Thymus (tissue), 14 donors: Measurements from ENCODE around the gene SYNJ2. TPM values are rescaled to one million over a fixed set of nuclear protein-coding genes. Genes with fewer than 3 reads are reported as not detected.
"Not testable (repeated sequence)": the region's sequence is repeated elsewhere in the genome, so short reads cannot be mapped to it uniquely, and the experiment has no call there.

ENCODE experiments used
- DNase-seq, 9 donors: peaks; one replicate each; pipeline ENCODE4 v3.0.0-alpha.2; 2013; ENCODE audit warnings: low spot score in 9 of 9, low read depth in 6 of 9, missing footprints in 1 of 9
- H3K27ac ChIP-seq, 2 donors: one replicate each; pipeline ENCODE4 v1.5.1; 2013; ENCODE audit warnings: control low read depth in 1 of 2, low read depth in 1 of 2, low read length in 1 of 2, mild to moderate bottlenecking in 1 of 2, moderate library complexity in 1 of 2
- H3K27me3 ChIP-seq, 2 donors: one replicate each; pipeline ENCODE4 v1.5.1; 2013; ENCODE audit warnings: low read length in 1 of 2; ENCODE audit not compliant: control insufficient read depth in 2 of 2, insufficient read depth in 1 of 2
- H3K36me3 ChIP-seq, 2 donors: one replicate each; pipeline ENCODE4 v1.5.1; 2013; ENCODE audit warnings: low read length in 1 of 2, mild to moderate bottlenecking in 1 of 2, moderate library complexity in 1 of 2; ENCODE audit not compliant: control insufficient read depth in 2 of 2, insufficient read depth in 2 of 2
- H3K4me1 ChIP-seq, 2 donors: one replicate each; pipeline ENCODE4 v1.5.1; 2013; ENCODE audit warnings: low read length in 2 of 2; ENCODE audit not compliant: control insufficient read depth in 2 of 2, insufficient read depth in 2 of 2
- H3K4me3 ChIP-seq, 2 donors: one replicate each; pipeline ENCODE4 v1.5.1; 2013; ENCODE audit warnings: low read length in 2 of 2, control low read depth in 1 of 2, mild to moderate bottlenecking in 1 of 2
- H3K9me3 ChIP-seq, 2 donors: one replicate each; pipeline ENCODE4 v1.5.1; 2013; ENCODE audit warnings: low read length in 1 of 2, mild to moderate bottlenecking in 1 of 2; ENCODE audit not compliant: control insufficient read depth in 2 of 2, insufficient read depth in 1 of 2
- WGBS: extraction: QIAGEN DNeasy Blood & Tissue Kit; methylation state at CpG from one replicate; pipeline ENCODE4 v1.1.7; 2013; 5-methylcytosine and 5-hydroxymethylcytosine counted together
- long read RNA-seq, 10 donors: transcript quantifications; one replicate each; lab custom pipeline, GENCODE V29; 2026
- polyA plus RNA-seq: library from polyadenylated mRNA; stranded (reverse); fragments of 200-250 nt; gene quantifications from one replicate; pipeline ENCODE4 v1.2.3, GENCODE V29; 2013
- total RNA-seq: library from RNA; stranded (reverse); fragments of 120-200 nt; gene quantifications from one replicate; pipeline ENCODE4 v1.2.4, GENCODE V29; 2013
- donor health status: healthy.

The SYNJ2 gene, protein sequence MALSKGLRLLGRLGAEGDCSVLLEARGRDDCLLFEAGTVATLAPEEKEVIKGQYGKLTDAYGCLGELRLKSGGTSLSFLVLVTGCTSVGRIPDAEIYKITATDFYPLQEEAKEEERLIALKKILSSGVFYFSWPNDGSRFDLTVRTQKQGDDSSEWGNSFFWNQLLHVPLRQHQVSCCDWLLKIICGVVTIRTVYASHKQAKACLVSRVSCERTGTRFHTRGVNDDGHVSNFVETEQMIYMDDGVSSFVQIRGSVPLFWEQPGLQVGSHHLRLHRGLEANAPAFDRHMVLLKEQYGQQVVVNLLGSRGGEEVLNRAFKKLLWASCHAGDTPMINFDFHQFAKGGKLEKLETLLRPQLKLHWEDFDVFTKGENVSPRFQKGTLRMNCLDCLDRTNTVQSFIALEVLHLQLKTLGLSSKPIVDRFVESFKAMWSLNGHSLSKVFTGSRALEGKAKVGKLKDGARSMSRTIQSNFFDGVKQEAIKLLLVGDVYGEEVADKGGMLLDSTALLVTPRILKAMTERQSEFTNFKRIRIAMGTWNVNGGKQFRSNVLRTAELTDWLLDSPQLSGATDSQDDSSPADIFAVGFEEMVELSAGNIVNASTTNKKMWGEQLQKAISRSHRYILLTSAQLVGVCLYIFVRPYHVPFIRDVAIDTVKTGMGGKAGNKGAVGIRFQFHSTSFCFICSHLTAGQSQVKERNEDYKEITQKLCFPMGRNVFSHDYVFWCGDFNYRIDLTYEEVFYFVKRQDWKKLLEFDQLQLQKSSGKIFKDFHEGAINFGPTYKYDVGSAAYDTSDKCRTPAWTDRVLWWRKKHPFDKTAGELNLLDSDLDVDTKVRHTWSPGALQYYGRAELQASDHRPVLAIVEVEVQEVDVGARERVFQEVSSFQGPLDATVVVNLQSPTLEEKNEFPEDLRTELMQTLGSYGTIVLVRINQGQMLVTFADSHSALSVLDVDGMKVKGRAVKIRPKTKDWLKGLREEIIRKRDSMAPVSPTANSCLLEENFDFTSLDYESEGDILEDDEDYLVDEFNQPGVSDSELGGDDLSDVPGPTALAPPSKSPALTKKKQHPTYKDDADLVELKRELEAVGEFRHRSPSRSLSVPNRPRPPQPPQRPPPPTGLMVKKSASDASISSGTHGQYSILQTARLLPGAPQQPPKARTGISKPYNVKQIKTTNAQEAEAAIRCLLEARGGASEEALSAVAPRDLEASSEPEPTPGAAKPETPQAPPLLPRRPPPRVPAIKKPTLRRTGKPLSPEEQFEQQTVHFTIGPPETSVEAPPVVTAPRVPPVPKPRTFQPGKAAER (N-terminal part only)
- total RNA-seq (5.7 TPM), polyA plus RNA-seq (8.2 TPM)
- long read RNA-seq, donor 1 = 0 reads
- long read RNA-seq, donor 2 = 0 reads
- long read RNA-seq, donor 3, partial matches to known transcripts = 0 of 1 reads
- long read RNA-seq, donor 3, other reads (novel, unspliced or antisense) = 0 of 1 reads
- long read RNA-seq, donor 4 = 0 reads
- long read RNA-seq, donor 5 = 0 reads
- long read RNA-seq, donor 6 = 0 reads
- long read RNA-seq, donor 7, partial matches to known transcripts = 0 of 1 reads
- long read RNA-seq, donor 7, other reads (novel, unspliced or antisense) = 0 of 1 reads
- long read RNA-seq, donor 8 = 0 reads
- long read RNA-seq, donor 9 = 0 reads
- long read RNA-seq, donor 10 = 0 reads

DNA sequence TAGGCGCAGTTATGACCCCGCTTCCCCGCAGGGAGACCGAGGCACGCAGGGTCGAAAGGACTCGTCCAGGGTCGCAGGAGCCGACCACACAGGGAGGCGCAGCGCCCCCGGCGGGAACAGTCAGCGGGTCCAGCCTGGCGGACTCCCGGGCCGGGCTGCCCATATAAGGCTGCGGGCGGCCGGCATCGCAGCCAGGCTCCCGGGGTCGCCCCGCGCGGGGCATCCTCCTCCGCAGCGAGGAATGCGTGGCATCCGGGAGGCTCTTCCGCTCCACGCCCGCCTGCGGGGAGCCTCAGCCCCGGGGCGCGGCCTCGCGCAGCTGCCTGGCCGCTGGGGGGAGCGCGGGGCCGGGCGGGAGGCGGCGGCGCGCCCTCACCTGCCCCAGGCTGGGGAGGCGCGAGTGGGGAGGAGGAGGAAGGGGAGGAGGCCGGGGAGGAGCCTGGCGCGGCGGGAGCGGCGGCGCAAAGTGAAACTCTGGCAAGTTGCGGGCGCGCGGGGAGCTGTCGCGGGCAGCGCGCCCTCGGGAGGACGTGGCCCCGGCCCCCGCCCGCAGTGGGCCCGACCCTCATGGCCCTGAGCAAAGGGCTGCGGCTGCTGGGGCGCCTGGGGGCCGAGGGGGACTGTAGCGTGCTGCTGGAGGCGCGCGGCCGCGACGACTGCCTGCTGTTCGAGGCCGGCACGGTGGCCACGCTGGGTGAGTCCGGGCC is at the start of gene SYNJ2:
Gene SYNJ2 (plus strand): TSS at position 469 of the 707 bp plus-strand sequence. CDS start 99 bp downstream, at position 568.
- DNase-seq = peak in 8 of 9 donors; percentile 67 to 92 (median 80)
- Histone ChIP-seq H3K27me3 (peaks cover 0 to 22% of the 10 kb centered on the region in 2 donors), H3K4me3 (peak within 1 kb of the TSS; percentile 72 to 80), H3K36me3 (no peaks in the 10 kb centered on the region), H3K27ac (peak within 1 kb of the TSS; percentile 51 to 68), H3K9me3 (no peaks in the 10 kb centered on the region), H3K4me1 (peaks cover 0 to 46% of the 10 kb centered on the region in 2 donors)
- under 1% methylated on average over 86 of the region's 86 CpGs for WGBS

DNA sequence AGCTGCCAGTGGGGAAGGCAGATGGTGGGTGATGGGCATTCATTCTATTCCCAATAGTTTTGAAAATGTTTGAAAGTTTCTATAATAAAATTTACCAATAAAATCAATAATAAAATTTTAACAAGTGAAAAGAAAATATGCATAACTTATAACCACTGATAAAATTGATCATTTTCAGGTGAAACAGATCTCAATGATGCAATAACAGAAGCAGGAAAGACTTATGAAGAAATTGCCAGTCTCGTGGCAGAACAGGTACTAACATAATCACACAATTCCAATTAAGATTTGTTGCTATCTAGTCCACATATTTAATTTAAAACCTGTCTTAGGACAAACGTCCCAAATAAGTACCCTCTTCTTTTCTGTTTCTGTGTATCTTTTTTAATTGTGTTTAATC is 45.9 kb upstream of the SYNJ2 start:
- H3K36me3 ChIP-seq = peaks cover 9 to 16% of the 10 kb centered on the region in 2 donors
- H3K9me3 ChIP-seq = no peaks in the 10 kb centered on the region
- DNase-seq = no peak
- no peaks in the 10 kb centered on the region for H3K27me3 ChIP-seq
- H3K4me1 ChIP-seq = no peaks in the 10 kb centered on the region
- WGBS = 92% methylated on average over 2 of the region's 2 CpGs
- H3K4me3 ChIP-seq = no peak overlapping the region
- H3K27ac ChIP-seq = no peak overlapping the region

DNA sequence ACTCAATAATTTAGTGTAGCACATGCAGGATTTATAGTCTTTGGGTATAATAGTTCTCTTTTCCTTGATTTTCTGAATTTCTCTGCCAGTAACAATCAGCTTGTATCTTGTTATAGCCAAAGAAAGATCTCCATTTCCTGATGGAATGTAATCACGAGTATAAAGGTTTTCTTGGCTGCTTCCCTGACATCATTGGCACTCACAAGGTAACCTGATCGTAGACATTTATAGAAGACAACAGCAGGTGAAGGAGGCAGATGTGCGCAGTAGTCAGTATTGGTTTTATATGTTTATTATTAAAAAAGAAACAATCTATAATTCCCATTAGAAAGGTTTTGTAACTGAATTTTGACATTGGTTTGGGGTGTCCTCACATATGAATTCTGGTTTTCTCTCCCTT is 44.3 kb upstream of the SYNJ2 start:
- no peaks in the 10 kb centered on the region for H3K27me3 ChIP-seq
- no peaks in the 10 kb centered on the region for H3K9me3 ChIP-seq
- no peak overlapping the region for H3K4me3 ChIP-seq
- no peaks in the 10 kb centered on the region for H3K4me1 ChIP-seq
- DNase-seq = no peak
- H3K36me3 ChIP-seq = peaks cover 9 to 13% of the 10 kb centered on the region in 2 donors
- no peak overlapping the region for H3K27ac ChIP-seq
- 92% methylated on average over 3 of the region's 3 CpGs for WGBS

DNA sequence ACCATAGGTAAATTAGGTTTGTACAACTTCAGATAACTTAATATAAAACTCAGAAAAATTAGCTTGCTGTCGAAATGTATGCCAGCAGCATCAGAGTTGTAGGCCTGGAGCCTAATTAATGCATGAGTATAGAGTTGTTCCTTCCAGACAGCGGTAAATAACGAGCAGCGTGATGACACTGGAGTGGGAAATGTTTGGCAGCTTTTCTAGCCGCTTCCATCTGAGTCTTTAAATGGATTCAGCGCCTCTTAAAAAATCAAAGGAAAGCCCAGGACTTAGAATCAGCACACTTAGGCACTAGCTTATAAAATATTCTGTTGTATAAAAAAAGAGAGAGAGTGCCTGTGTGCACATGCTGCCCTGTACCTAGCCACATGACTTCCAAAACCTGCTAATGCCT is 43.7 kb upstream of the SYNJ2 start:
- H3K27ac ChIP-seq = no peak overlapping the region
- no peaks in the 10 kb centered on the region for H3K4me1 ChIP-seq
- WGBS = 97% methylated on average over 6 of the region's 6 CpGs
- no peak for DNase-seq
- no peak overlapping the region for H3K4me3 ChIP-seq
- H3K27me3 ChIP-seq = no peaks in the 10 kb centered on the region
- no peaks in the 10 kb centered on the region for H3K9me3 ChIP-seq
- peaks cover 9 to 11% of the 10 kb centered on the region in 2 donors for H3K36me3 ChIP-seq

DNA sequence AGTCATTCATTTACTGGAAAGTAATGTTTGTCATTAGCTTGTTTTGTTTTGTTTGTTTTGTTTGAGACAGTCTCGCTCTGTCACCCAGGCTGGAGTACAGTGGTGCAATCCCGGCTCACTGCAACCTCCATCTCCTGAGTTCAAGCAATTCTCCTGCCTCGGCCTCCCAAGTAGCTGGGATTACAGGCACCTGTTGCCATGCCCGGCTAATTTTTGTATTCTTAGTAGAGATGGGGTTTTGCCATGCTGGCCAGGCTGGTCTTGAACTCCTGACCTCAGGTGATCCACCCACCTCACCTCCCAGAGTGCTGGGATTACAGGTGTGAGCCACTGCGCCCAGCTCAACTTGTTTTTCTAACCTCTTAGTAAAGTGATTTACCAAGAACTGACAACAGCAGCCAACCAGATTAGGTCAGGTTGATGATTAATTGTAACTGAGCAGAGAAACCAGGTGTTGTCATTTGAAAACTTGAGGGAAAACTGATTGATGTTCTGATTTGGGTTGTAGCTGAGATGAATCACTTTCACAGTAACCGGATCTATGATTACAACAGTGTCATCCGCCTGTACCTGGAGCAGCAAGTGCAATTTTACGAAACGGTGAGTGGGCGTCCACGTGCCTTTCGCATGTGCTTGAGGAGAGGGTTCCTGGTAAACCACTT is 41.2 kb upstream of the SYNJ2 start:
- not testable (repeated sequence) for H3K9me3 ChIP-seq, H3K36me3 ChIP-seq, H3K27ac ChIP-seq, H3K4me1 ChIP-seq, H3K27me3 ChIP-seq, H3K4me3 ChIP-seq, DNase-seq
- WGBS = 94% methylated on average over 12 of the region's 12 CpGs

DNA sequence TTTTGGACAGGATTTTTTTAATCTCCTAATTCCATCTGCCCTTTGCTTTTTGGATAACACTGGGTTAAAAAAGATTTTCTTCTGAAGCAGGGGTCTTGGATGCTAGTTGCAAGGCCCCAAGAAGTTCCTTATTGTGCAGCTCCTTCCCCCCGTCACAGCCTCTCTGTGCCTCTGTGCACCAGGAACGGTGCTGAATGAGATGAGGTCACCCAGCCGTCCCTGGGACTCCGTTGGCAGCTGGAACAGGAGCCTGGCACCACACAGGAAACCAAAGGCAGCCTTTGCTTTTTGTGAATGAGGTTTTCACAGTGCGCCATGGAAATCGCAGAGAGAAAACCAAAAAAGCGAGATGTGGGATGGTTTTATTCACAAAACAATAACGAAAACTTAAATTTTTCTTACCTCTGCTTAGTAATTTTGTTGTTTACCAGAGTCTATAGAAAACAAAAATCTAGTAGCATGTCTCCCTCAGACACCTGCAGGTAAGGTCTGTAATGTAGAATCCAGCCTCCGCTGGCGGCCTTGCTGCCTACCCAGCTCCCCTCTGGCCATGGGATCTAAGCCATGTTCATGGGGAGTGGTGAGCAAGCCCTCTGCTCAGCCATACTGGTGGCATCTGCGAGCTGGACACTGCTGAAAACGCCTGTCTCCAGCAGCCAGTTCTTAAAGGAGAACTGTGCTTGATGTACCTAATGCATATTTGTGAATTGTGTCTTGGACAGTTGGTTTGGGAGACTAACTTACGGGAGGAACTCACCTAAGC is 40.4 kb upstream of the SYNJ2 start:
- no peaks in the 10 kb centered on the region for H3K4me1 ChIP-seq
- peaks cover 0 to 4% of the 10 kb centered on the region in 2 donors for H3K9me3 ChIP-seq
- peaks cover 7 to 9% of the 10 kb centered on the region in 2 donors for H3K36me3 ChIP-seq
- no peaks in the 10 kb centered on the region for H3K27me3 ChIP-seq
- H3K4me3 ChIP-seq = no peak overlapping the region
- WGBS = 59% methylated on average over 13 of the region's 13 CpGs
- no peak for DNase-seq
- no peak overlapping the region for H3K27ac ChIP-seq

DNA sequence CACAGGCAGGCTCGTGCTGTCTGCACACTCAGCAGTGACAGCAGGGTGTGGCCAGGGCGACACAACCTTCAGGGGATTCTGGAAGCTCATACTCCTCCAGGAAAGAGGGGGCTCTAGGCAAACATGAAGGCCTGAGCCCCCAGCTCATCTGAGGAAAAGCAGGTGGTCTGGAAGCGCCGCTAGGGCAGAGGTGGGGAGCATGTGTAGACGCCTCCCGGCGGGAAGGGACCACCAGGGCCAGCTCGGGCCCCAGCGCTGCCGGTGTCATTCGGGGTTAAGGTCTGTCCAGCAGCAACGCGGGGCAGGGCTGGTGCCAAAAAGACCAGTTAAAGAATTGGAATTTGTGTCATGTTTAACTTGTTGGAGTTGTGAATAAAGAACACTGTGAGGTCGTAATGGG is 39.3 kb upstream of the SYNJ2 start:
- no peak for DNase-seq
- Histone ChIP-seq H3K27me3 (no peaks in the 10 kb centered on the region), H3K4me1 (peaks cover 0 to 4% of the 10 kb centered on the region in 2 donors), H3K9me3 (peaks cover 0 to 7% of the 10 kb centered on the region in 2 donors), H3K4me3 (no peak overlapping the region), H3K27ac (no peak overlapping the region), H3K36me3 (peaks cover 7 to 9% of the 10 kb centered on the region in 2 donors)
- 97% methylated on average over 14 of the region's 14 CpGs for WGBS
